Activated CD4-positive, alpha-beta memory T cell treated with anti-CD3 and anti-CD28 coated beads for 36 hours (primary cell): ENCODE measurements around the gene SH3D21. TPM values are rescaled to one million over a fixed set of nuclear protein-coding genes. Genes with fewer than 3 reads are reported as not detected.
A peak's percentile ranks its signal among the peaks of the same experiment; 100 is the strongest.

Source experiments
- CTCF ChIA-PET: fragments of 350-600 bp; sonication (Branson Sonifier 250); formaldehyde crosslinking; loops from one replicate; lab custom pipeline; 2021; ENCODE audit warnings: antibody characterized with exemption, inconsistent platforms; lab: Charles Lee
- POLR2A ChIA-PET: fragments of 350-600 bp; sonication (Branson Sonifier 250); formaldehyde crosslinking; loops from one replicate; lab custom pipeline; 2021; ENCODE audit warnings: antibody characterized with exemption; lab: Charles Lee
- DNase-seq: peaks from one replicate; pipeline ENCODE4 v3.0.0-alpha.2; 2020
- H3K27ac Mint-ChIP-seq: one replicate; pipeline ENCODE4 v1.8.0; 2021; ENCODE audit warnings: mixed read lengths
- H3K27me3 Mint-ChIP-seq: one replicate; pipeline ENCODE4 v1.8.0; 2021; ENCODE audit warnings: mixed read lengths
- H3K36me3 Mint-ChIP-seq: one replicate; pipeline ENCODE4 v1.8.0; 2021; ENCODE audit warnings: mixed read lengths
- H3K4me1 Mint-ChIP-seq: one replicate; pipeline ENCODE4 v1.8.0; 2021; ENCODE audit warnings: low read depth, mixed read lengths
- H3K4me3 Mint-ChIP-seq: one replicate; pipeline ENCODE4 v1.8.0; 2021; ENCODE audit warnings: mild to moderate bottlenecking, mixed read lengths
- H3K9me3 Mint-ChIP-seq: one replicate; pipeline ENCODE4 v1.8.0; 2021; ENCODE audit warnings: mixed read lengths
- intact Hi-C: fragments of 100-400 bp; cut with micrococcal nuclease; formaldehyde crosslinking; loops from one replicate; pipeline ENCODE4 v1.15.1; 2023
- total RNA-seq, 2 experiments: library from RNA; stranded (reverse); gene quantifications; one replicate each; pipeline ENCODE4 v1.2.3, GENCODE V29; 2021

Gene SH3D21
- total RNA-seq, 2 experiments from 2014 or later, result 16.9 to 18.1 TPM

- Mint-ChIP-seq H3K9me3 (no peaks in the 10 kb centered on the region), H3K4me3 (no peak overlapping the region), H3K36me3 (peaks cover 39% of the 10 kb centered on the region), H3K27ac (peak overlapping the region; percentile 26), H3K4me1 (peaks cover 49% of the 10 kb centered on the region), H3K27me3 (no peaks in the 10 kb centered on the region)
- no peak for DNase-seq
- intact Hi-C loops, result loop anchor here (2.0 to 5.0 kb wide), 2 partner anchors 59 to 187 kb away; partner anchors contain the start of gene THRAP3
- CTCF ChIA-PET, result interaction anchor here (1.7 to 5.7 kb wide), 3 partner anchors 16 to 134 kb away, joined by 5 to 38 read pairs (median 8); partner anchors contain the start of genes THRAP3 and TRAPPC3
- POLR2A ChIA-PET, result no interaction called here
These were observed 22.1 kb upstream of the SH3D21 start for GRCh38 chr1:36284061-36284460.

GRCh38 chr1:36284517-36284916, 21.7 kb upstream of the SH3D21 start:
- DNase-seq, result no peak
- no peaks in the 10 kb centered on the region for H3K27me3 Mint-ChIP-seq
- H3K27ac Mint-ChIP-seq, result peak overlapping the region; percentile 26
- H3K4me3 Mint-ChIP-seq, result no peak overlapping the region
- ChIA-PET CTCF (interaction anchor here (1.4 to 5.7 kb wide), 11 partner anchors 10 to 185 kb away, joined by 3 to 54 read pairs (median 8); partner anchors contain the start of genes THRAP3 and TRAPPC3), POLR2A (no interaction called here)
- H3K9me3 Mint-ChIP-seq, result no peaks in the 10 kb centered on the region
- intact Hi-C loops, result loop anchor here (2.0 to 5.0 kb wide), 2 partner anchors 60 to 187 kb away; partner anchors contain the start of gene THRAP3
- H3K4me1 Mint-ChIP-seq, result peaks cover 45% of the 10 kb centered on the region
- H3K36me3 Mint-ChIP-seq, result peaks cover 42% of the 10 kb centered on the region

GRCh38 chr1:36285443-36286101, 20.6 kb upstream of the SH3D21 start:
- DNase-seq, result peak; percentile 68

GRCh38 chr1:36286802-36287201, 19.4 kb upstream of the SH3D21 start:
- ChIA-PET CTCF (interaction anchor here (1.3 to 3.8 kb wide), 11 partner anchors 14 to 185 kb away, joined by 4 to 54 read pairs (median 7); partner anchors contain the start of gene TRAPPC3), POLR2A (no interaction called here)
- Mint-ChIP-seq H3K36me3 (peaks cover 57% of the 10 kb centered on the region), H3K4me1 (peaks cover 29% of the 10 kb centered on the region), H3K4me3 (no peak overlapping the region), H3K27ac (peak overlapping the region; percentile 80), H3K9me3 (no peaks in the 10 kb centered on the region), H3K27me3 (no peaks in the 10 kb centered on the region)
- no peak for DNase-seq
- intact Hi-C loops, result no loop called here

More at GRCh38 chr1:36285443-36286101, 20.6 kb upstream of the SH3D21 start:
- H3K9me3 Mint-ChIP-seq, result no peaks in the 10 kb centered on the region
- H3K27me3 Mint-ChIP-seq, result no peaks in the 10 kb centered on the region
- POLR2A ChIA-PET, result interaction anchor here (0.7 to 1.5 kb wide), 4 partner anchors 15 to 136 kb away, joined by 3 to 9 read pairs (median 4); partner anchors contain the start of genes THRAP3 and TRAPPC3
- no peak overlapping the region for H3K4me3 Mint-ChIP-seq
- H3K27ac Mint-ChIP-seq, result peak overlapping the region; percentile 80
- peaks cover 48% of the 10 kb centered on the region for H3K36me3 Mint-ChIP-seq
- peaks cover 36% of the 10 kb centered on the region for H3K4me1 Mint-ChIP-seq
- CTCF ChIA-PET, result interaction anchor here (0.6 to 3.8 kb wide), 49 partner anchors 9 to 199 kb away, joined by 3 to 54 read pairs (median 4); partner anchors contain the start of genes ADPRS, MAP7D1, SH3D21 and THRAP3
- intact Hi-C loops, result loop anchor here (1.0 to 2.0 kb wide), 2 partner anchors 61 to 136 kb away; partner anchors contain the start of genes THRAP3 and TRAPPC3

GRCh38 chr1:36287595-36287994, 18.6 kb upstream of the SH3D21 start:
- POLR2A ChIA-PET, result no interaction called here
- no peaks in the 10 kb centered on the region for H3K27me3 Mint-ChIP-seq
- no peak for DNase-seq
- H3K9me3 Mint-ChIP-seq, result no peaks in the 10 kb centered on the region
- H3K4me3 Mint-ChIP-seq, result no peak overlapping the region
- intact Hi-C loops, result no loop called here
- CTCF ChIA-PET, result interaction anchor here (0.6 to 3.8 kb wide), 3 partner anchors 13 to 190 kb away, joined by 3 to 45 read pairs (median 26); no protein-coding TSS in a partner anchor
- no peak overlapping the region for H3K27ac Mint-ChIP-seq
- H3K36me3 Mint-ChIP-seq, result peaks cover 61% of the 10 kb centered on the region
- peaks cover 27% of the 10 kb centered on the region for H3K4me1 Mint-ChIP-seq

- ChIA-PET CTCF (interaction anchor here (0.9 to 1.0 kb wide), 2 partner anchors 10 to 197 kb away, joined by 3 read pairs; no protein-coding TSS in a partner anchor), POLR2A (no interaction called here)
- Mint-ChIP-seq H3K36me3 (peaks cover 51% of the 10 kb centered on the region), H3K4me3 (no peak overlapping the region), H3K27ac (peak overlapping the region; percentile 9), H3K9me3 (no peaks in the 10 kb centered on the region), H3K27me3 (no peaks in the 10 kb centered on the region), H3K4me1 (peaks cover 14% of the 10 kb centered on the region)
- no peak for DNase-seq
- intact Hi-C loops, result no loop called here
These were observed 10.8 kb upstream of the SH3D21 start for GRCh38 chr1:36295390-36295789.

- H3K4me3 Mint-ChIP-seq, result no peak overlapping the region
- intact Hi-C loops, result no loop called here
- peaks cover 55% of the 10 kb centered on the region for H3K36me3 Mint-ChIP-seq
- CTCF ChIA-PET, result interaction anchor here (1.0 kb wide), 1 partner anchor 11 kb away, joined by 4 read pairs; no protein-coding TSS in a partner anchor
- no peak for DNase-seq
- H3K4me1 Mint-ChIP-seq, result peaks cover 31% of the 10 kb centered on the region
- H3K27me3 Mint-ChIP-seq, result no peaks in the 10 kb centered on the region
- H3K9me3 Mint-ChIP-seq, result no peaks in the 10 kb centered on the region
- H3K27ac Mint-ChIP-seq, result peak overlapping the region; percentile 19
- POLR2A ChIA-PET, result interaction anchor here (1.3 kb wide), 1 partner anchor 9 kb away, joined by 5 read pairs; the partner anchor contains the start of gene SH3D21
These were observed 9.1 kb upstream of the SH3D21 start for GRCh38 chr1:36297062-36297461.

- H3K27me3 Mint-ChIP-seq, result no peaks in the 10 kb centered on the region
These were observed 7.5 kb upstream of the SH3D21 start for GRCh38 chr1:36298640-36299039.

GRCh38 chr1:36300526-36300925, 5.6 kb upstream of the SH3D21 start:
- DNase-seq, result peak; percentile 44
- H3K4me3 Mint-ChIP-seq, result peak overlapping the region; percentile 3
- H3K27ac Mint-ChIP-seq, result peak overlapping the region; percentile 95
- no peaks in the 10 kb centered on the region for H3K27me3 Mint-ChIP-seq
- peaks cover 61% of the 10 kb centered on the region for H3K4me1 Mint-ChIP-seq
- CTCF ChIA-PET, result interaction anchor here (0.6 to 2.8 kb wide), 25 partner anchors 10 to 213 kb away, joined by 3 to 45 read pairs (median 5); partner anchors contain the start of genes EVA1B and TRAPPC3
- peaks cover 53% of the 10 kb centered on the region for H3K36me3 Mint-ChIP-seq
- no peaks in the 10 kb centered on the region for H3K9me3 Mint-ChIP-seq
- POLR2A ChIA-PET, result interaction anchor here (0.7 to 2.2 kb wide), 7 partner anchors 15 to 150 kb away, joined by 3 to 9 read pairs (median 4); partner anchors contain the start of genes EVA1B, OSCP1 and THRAP3
- intact Hi-C loops, result loop anchor here (1.0 to 2.0 kb wide), 2 partner anchors 78 to 86 kb away; no protein-coding TSS in a partner anchor

More at GRCh38 chr1:36298640-36299039, 7.5 kb upstream of the SH3D21 start:
- ChIA-PET CTCF (interaction anchor here (0.8 to 1.8 kb wide), 3 partner anchors 9 to 74 kb away, joined by 3 to 7 read pairs (median 4); partner anchors contain the start of gene THRAP3), POLR2A (interaction anchor here (1.3 kb wide), 1 partner anchor 8 kb away, joined by 5 read pairs; the partner anchor contains the start of gene SH3D21)
- Mint-ChIP-seq H3K9me3 (no peaks in the 10 kb centered on the region), H3K27ac (peak overlapping the region; percentile 70), H3K36me3 (peaks cover 54% of the 10 kb centered on the region), H3K4me1 (peaks cover 44% of the 10 kb centered on the region), H3K4me3 (no peak overlapping the region)
- no peak for DNase-seq
- intact Hi-C loops, result no loop called here

GRCh38 chr1:36301220-36301619, 4.9 kb upstream of the SH3D21 start:
- Mint-ChIP-seq H3K27ac (peak overlapping the region; percentile 95), H3K27me3 (no peaks in the 10 kb centered on the region), H3K9me3 (no peaks in the 10 kb centered on the region), H3K4me3 (peak overlapping the region; percentile 3), H3K36me3 (peaks cover 51% of the 10 kb centered on the region), H3K4me1 (peaks cover 64% of the 10 kb centered on the region)
- intact Hi-C loops, result loop anchor here (2.0 kb wide), 1 partner anchor 78 kb away; no protein-coding TSS in a partner anchor
- ChIA-PET POLR2A (interaction anchor here (0.7 to 2.2 kb wide), 5 partner anchors 16 to 149 kb away, joined by 3 to 9 read pairs (median 4); partner anchors contain the start of genes EVA1B and OSCP1), CTCF (interaction anchor here (1.2 to 2.8 kb wide), 5 partner anchors 11 to 152 kb away, joined by 3 to 45 read pairs (median 18); partner anchors contain the start of gene TRAPPC3)
- no peak for DNase-seq

GRCh38 chr1:36303244-36303643, 2.9 kb upstream of the SH3D21 start:
- H3K4me3 Mint-ChIP-seq, result no peak overlapping the region
- POLR2A ChIA-PET, result no interaction called here

More at GRCh38 chr1:36303244-36303643, 2.9 kb upstream of the SH3D21 start:
- DNase-seq, result no peak
- CTCF ChIA-PET, result no interaction called here
- intact Hi-C loops, result no loop called here
- H3K9me3 Mint-ChIP-seq, result no peaks in the 10 kb centered on the region
- peaks cover 43% of the 10 kb centered on the region for H3K36me3 Mint-ChIP-seq
- peaks cover 70% of the 10 kb centered on the region for H3K4me1 Mint-ChIP-seq
- H3K27me3 Mint-ChIP-seq, result no peaks in the 10 kb centered on the region
- H3K27ac Mint-ChIP-seq, result peak overlapping the region; percentile 73
